A549 (cell line): ENCODE measurements around the gene NT5C2. TPM values are rescaled to one million over a fixed set of nuclear protein-coding genes. Genes with fewer than 3 reads are reported as not detected.
"Not testable (repeated sequence)": the region's sequence is repeated elsewhere in the genome, so short reads cannot be mapped to it uniquely, and the experiment has no call there.

Experiments
- ATAC-seq, 2 experiments: fragments of 200-7000 bp in 1 of 2; fragments of >200 bp in 1 of 2; cut with Nextera tagmentation in 1 of 2; cut with Tn5 transposase in 1 of 2; 3 replicates each; pipeline versions ENCODE4 v1.8.0 to v1.9.1; 2018 to 2020; ENCODE audit warnings: mild to moderate bottlenecking in 1 of 2, moderate library complexity in 1 of 2
- CTCF ChIA-PET: fragments of 300-600 bp; sonication (Branson Sonifier 250); formaldehyde crosslinking; extraction: SDS; loops from one replicate; lab custom pipeline; 2021; ENCODE audit warnings: antibody characterized with exemption, inconsistent platforms; lab: Yijun Ruan, JAX
- POLR2A ChIA-PET: fragments of 350-600 bp; formaldehyde crosslinking; extraction: SDS; loops from one replicate; lab custom pipeline; 2021; ENCODE audit warnings: antibody characterized with exemption, inconsistent platforms; lab: Yijun Ruan, JAX
- DNase-seq, 2 experiments: peaks; one replicate each; pipeline versions ENCODE4 v3.0.0 to v3.0.0-alpha.2; 2011 to 2016; ENCODE audit warnings: low read depth in 1 of 2, low spot score in 1 of 2
- FAIRE-seq: peaks from 2 replicates; lab custom pipeline; 2011; peaks lifted over from hg19 to GRCh38; lab: Jason Lieb, UNC
- H3K27ac ChIP-seq, 2 experiments: fragments of >200 bp; sonication (Bioruptor Twin); formaldehyde crosslinking; 3 replicates each; pipeline ENCODE4 v1.5.1; 2016 to 2017
- H3K4me1 ChIP-seq: fragments of >200 bp; sonication (Bioruptor Twin); formaldehyde crosslinking; 3 replicates; pipeline ENCODE4 v1.6.1; 2016
- H3K4me2 ChIP-seq: fragments of >200 bp; sonication (Bioruptor Twin); formaldehyde crosslinking; 3 replicates; pipeline ENCODE4 v1.6.1; 2016
- H3K4me3 ChIP-seq: fragments of >200 bp; sonication (Bioruptor Twin); formaldehyde crosslinking; 3 replicates; pipeline ENCODE4 v1.5.1; 2016
- H3K9me3 ChIP-seq: fragments of >200 bp; sonication (Bioruptor Twin); formaldehyde crosslinking; 3 replicates; pipeline ENCODE4 v1.6.1; 2016
- BHLHE40 ChIP-seq: IDR thresholded peaks from 2 replicates; pipeline ENCODE4 v1.6.1; 2012; ENCODE audit warnings: low read depth, low read length, inconsistent platforms
- CBX8 ChIP-seq: fragments of 200-600 bp; sonication (generic); IDR thresholded peaks from 2 replicates; pipeline ENCODE4 v1.6.1; 2016
- CEBPB ChIP-seq, 2 experiments: fragments of >200 bp in 1 of 2; sonication (Bioruptor Twin) in 1 of 2; formaldehyde crosslinking in 1 of 2; IDR thresholded peaks; 2 replicates each; pipeline ENCODE4 v1.6.1; 2012 to 2016
- CHD4 ChIP-seq: fragments of 200-600 bp; sonication (generic); IDR thresholded peaks from 2 replicates; pipeline ENCODE4 v1.6.1; 2016; ENCODE audit warnings: antibody characterized with exemption, mild to moderate bottlenecking, borderline replicate concordance
- EHF ChIP-seq: fragments of 250-450 bp; sonication (Bioruptor Pico); IDR thresholded peaks from 2 replicates; pipeline ENCODE4 v1.5.0; 2020; ENCODE audit warnings: mild to moderate bottlenecking
- EHMT2 ChIP-seq: fragments of 200-600 bp; sonication (generic); IDR thresholded peaks from 2 replicates; pipeline ENCODE4 v1.6.1; 2016; ENCODE audit warnings: antibody characterized with exemption, low read depth, mild to moderate bottlenecking, moderate library complexity
- FOSB ChIP-seq: fragments of 250-450 bp; sonication (Bioruptor Pico); IDR thresholded peaks from 2 replicates; pipeline ENCODE4 v1.5.0; 2020; ENCODE audit warnings: mild to moderate bottlenecking, moderate library complexity
- GATA3 ChIP-seq: IDR thresholded peaks from 2 replicates; pipeline ENCODE4 v1.6.1; 2012; ENCODE audit warnings: borderline replicate concordance
- HDAC2 ChIP-seq: fragments of 200-600 bp; sonication (generic); IDR thresholded peaks from 2 replicates; pipeline ENCODE4 v1.6.1; 2016
- HEYL ChIP-seq: fragments of 250-450 bp; sonication (Bioruptor Pico); IDR thresholded peaks from 2 replicates; pipeline ENCODE4 v1.8.0; 2021; ENCODE audit warnings: mild to moderate bottlenecking, moderate library complexity
- HOXA7 ChIP-seq: fragments of 250-450 bp; sonication (Bioruptor Pico); IDR thresholded peaks from 2 replicates; pipeline ENCODE4 v1.5.0; 2020; ENCODE audit warnings: mild to moderate bottlenecking, moderate library complexity
- JUNB ChIP-seq: fragments of >200 bp; sonication (Bioruptor Twin); formaldehyde crosslinking; IDR thresholded peaks from 2 replicates; pipeline ENCODE4 v1.6.1; 2016
- KDM1A ChIP-seq: fragments of 200-600 bp; sonication (generic); IDR thresholded peaks from 2 replicates; pipeline ENCODE4 v1.6.1; 2016; ENCODE audit warnings: low read depth, mild to moderate bottlenecking
- MAFK ChIP-seq: fragments of 450-650 bp; IDR thresholded peaks from 2 replicates; pipeline ENCODE4 v1.6.1; 2014; ENCODE audit not compliant: partially characterized antibody
- MYC ChIP-seq: IDR thresholded peaks from 2 replicates; pipeline ENCODE4 v1.6.1; 2012; ENCODE audit warnings: mild to moderate bottlenecking, inconsistent platforms, low read length, improper control_type of control experiment, borderline replicate concordance
- NFE2L2 ChIP-seq: fragments of 150-350 bp; conservative IDR thresholded peaks from 2 replicates; pipeline ENCODE4 v1.6.1; 2014; ENCODE audit warnings: low read length
- NPAS2 ChIP-seq: fragments of 250-450 bp; sonication (Bioruptor Pico); IDR thresholded peaks from 2 replicates; pipeline ENCODE4 v1.8.0; 2022; ENCODE audit warnings: mild to moderate bottlenecking, moderate library complexity, borderline replicate concordance
- NR3C1 ChIP-seq: fragments of >200 bp; sonication (Bioruptor Twin); formaldehyde crosslinking; IDR thresholded peaks from 3 replicates; pipeline ENCODE4 v1.6.1; 2017
- POLR2AphosphoS2 ChIP-seq: conservative IDR thresholded peaks from 2 replicates; pipeline ENCODE4 v1.6.1; 2012; ENCODE audit warnings: low read length, improper control_type of control experiment, inconsistent platforms
- RAD21 ChIP-seq, 2 experiments: fragments of >200 bp in 1 of 2; sonication (Bioruptor Twin) in 1 of 2; formaldehyde crosslinking in 1 of 2; IDR thresholded peaks in 1 of 2; conservative IDR thresholded peaks in 1 of 2; 2 replicates in 1 of 2; 3 replicates in 1 of 2; pipeline ENCODE4 v1.6.1; 2012 to 2018; ENCODE audit warnings: inconsistent platforms in 1 of 2
- RCOR1 ChIP-seq: fragments of 150-350 bp; IDR thresholded peaks from 2 replicates; pipeline ENCODE4 v1.6.1; 2014; ENCODE audit warnings: antibody characterized with exemption, low read length, low read depth
- RFX5 ChIP-seq: fragments of 450-650 bp; IDR thresholded peaks from 2 replicates; pipeline ENCODE4 v1.7.1; 2014; ENCODE audit warnings: antibody characterized with exemption, mild to moderate bottlenecking, moderate library complexity
- RNF2 ChIP-seq: fragments of 200-600 bp; sonication (generic); IDR thresholded peaks from 2 replicates; pipeline ENCODE4 v1.6.1; 2016; ENCODE audit warnings: low read depth, mild to moderate bottlenecking, antibody characterized with exemption, moderate library complexity, borderline replicate concordance
- SMC3 ChIP-seq: fragments of >200 bp; sonication (Bioruptor Twin); formaldehyde crosslinking; IDR thresholded peaks from 3 replicates; pipeline ENCODE4 v1.6.1; 2018; ENCODE audit warnings: inconsistent platforms
- SREBF2 ChIP-seq: fragments of 450-650 bp; IDR thresholded peaks from 2 replicates; pipeline ENCODE4 v1.6.1; 2014; ENCODE audit warnings: mild to moderate bottlenecking, moderate library complexity
- TP53 ChIP-seq: fragments of 250-450 bp; sonication (Bioruptor Pico); IDR thresholded peaks from 2 replicates; pipeline ENCODE4 v1.5.0; 2021; ENCODE audit warnings: mild to moderate bottlenecking, moderate library complexity
- WGBS: methylation state at CpG from one replicate; pipeline ENCODE4 v1.1.6; 2017; ENCODE audit errors: missing lambda C conversion rate; 5-methylcytosine and 5-hydroxymethylcytosine counted together
- polyA plus RNA-seq, 4 experiments: library from polyadenylated mRNA; depleted of rRNA in 3 of 4; stranded (reverse); fragments of >200 nt; fragmentation: RNase III in 1 of 4; extraction: RNeasy Plus Mini Kit Qiagen cat#74134 plus additional on column Dnase treatment in 1 of 4; gene quantifications; 2 replicates in 3 of 4; 3 replicates in 1 of 4; pipeline ENCODE4 v1.2.3, GENCODE V29; 2011 to 2017
- TF ChIP-seq, protein P1 (sequence below): fragments of >200 bp; sonication (Bioruptor Twin); formaldehyde crosslinking; IDR thresholded peaks from 3 replicates; pipeline ENCODE4 v1.6.1; 2016
- TF ChIP-seq, protein P2 (sequence below): fragments of >200 bp; sonication (Bioruptor Twin); formaldehyde crosslinking; IDR thresholded peaks from 3 replicates; pipeline ENCODE4 v1.5.1; 2016
- TF ChIP-seq, protein P3 (sequence below): fragments of 200-600 bp; sonication (generic); IDR thresholded peaks from 2 replicates; pipeline ENCODE4 v1.6.1; 2016; ENCODE audit warnings: antibody characterized with exemption, mild to moderate bottlenecking, moderate library complexity

NT5C2 gene
- polyA plus RNA-seq, 2 of the 4 experiments (the other 2 are of a cell fraction) = 86.4 to 177 TPM

DNA sequence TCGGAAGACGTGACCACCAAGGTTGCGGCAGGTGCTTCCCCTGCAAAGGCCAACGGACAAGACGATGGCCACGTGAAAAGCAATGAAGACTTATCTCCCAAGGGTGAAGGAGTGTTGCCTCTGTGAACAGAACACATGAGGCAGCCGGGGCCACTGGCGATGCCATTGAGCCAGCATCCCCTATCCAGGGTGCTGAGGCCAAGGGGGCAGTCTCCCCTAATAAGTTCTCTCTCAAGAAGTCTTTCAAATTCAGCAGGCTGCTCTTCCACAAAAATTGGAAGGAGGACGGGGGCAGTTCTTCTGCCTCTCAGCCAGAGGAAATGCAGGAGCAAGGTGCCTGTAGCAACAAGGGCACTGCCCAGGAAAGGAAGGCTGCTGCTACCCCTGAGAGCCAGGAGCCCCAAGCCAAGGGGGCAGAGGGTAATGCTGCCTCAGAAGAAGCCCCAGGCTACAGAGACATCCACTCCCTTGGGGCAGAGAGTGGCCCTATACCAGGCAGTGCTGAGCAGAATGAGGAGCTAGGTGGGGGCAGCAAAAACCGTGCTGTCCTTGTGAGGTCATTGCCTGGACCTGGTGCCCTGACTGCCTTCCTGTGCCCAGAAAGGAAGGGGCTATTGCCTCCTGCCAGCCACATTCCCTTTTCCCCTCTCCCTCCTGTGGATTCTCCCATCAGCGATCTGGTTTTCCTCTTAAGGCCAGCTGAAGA lies 17.3 kb downstream of the NT5C2 start:
- WGBS = 93% methylated on average over 10 of the region's 11 CpGs
- Histone ChIP-seq H3K4me1 (peaks cover 30% of the 10 kb centered on the region), H3K4me3 (no peak overlapping the region), H3K27ac (peak overlapping the region in 1 of 2 experiments; percentile 50; a peak in 3 of 6 replicates), H3K9me3 (no peaks in the 10 kb centered on the region), H3K4me2 (no peak overlapping the region)
- peak; percentile 57 to 67 for ATAC-seq
- POLR2A ChIA-PET = interaction anchor here (0.7 kb wide), 1 partner anchor 66 kb away, joined by 3 read pairs; no protein-coding TSS in a partner anchor
- DNase-seq = no peak
- CTCF ChIA-PET = interaction anchor here (0.8 to 4.2 kb wide), 5 partner anchors 63 to 158 kb away, joined by 3 to 20 read pairs (median 6); partner anchors contain the start of genes INA and RPEL1
- no peak for FAIRE-seq
- no peak for TF ChIP-seq FOSB (CRISPR knock-in tag)
- TF ChIP-seq RFX5 = no peak
- TF ChIP-seq CHD4 = no peak
- no peak for TF ChIP-seq TP53 (CRISPR knock-in tag)
- no peak for TF ChIP-seq HDAC2
- TF ChIP-seq HOXA7 (CRISPR knock-in tag) = no peak
- TF ChIP-seq MYC = no peak
- TF ChIP-seq RNF2 = no peak
- no peak for TF ChIP-seq RAD21 (conservative IDR thresholded peaks at IDR 0.05 in 1 of 2, IDR thresholded peaks at IDR 0.05 in 1 of 2)
- no peak for TF ChIP-seq RCOR1
- no peak for TF ChIP-seq BHLHE40
- no peak for TF ChIP-seq CBX8
- TF ChIP-seq NPAS2 (CRISPR knock-in tag) = no peak
- no peak for TF ChIP-seq GATA3
- TF ChIP-seq JUNB = no peak
- TF ChIP-seq, protein P1, sequence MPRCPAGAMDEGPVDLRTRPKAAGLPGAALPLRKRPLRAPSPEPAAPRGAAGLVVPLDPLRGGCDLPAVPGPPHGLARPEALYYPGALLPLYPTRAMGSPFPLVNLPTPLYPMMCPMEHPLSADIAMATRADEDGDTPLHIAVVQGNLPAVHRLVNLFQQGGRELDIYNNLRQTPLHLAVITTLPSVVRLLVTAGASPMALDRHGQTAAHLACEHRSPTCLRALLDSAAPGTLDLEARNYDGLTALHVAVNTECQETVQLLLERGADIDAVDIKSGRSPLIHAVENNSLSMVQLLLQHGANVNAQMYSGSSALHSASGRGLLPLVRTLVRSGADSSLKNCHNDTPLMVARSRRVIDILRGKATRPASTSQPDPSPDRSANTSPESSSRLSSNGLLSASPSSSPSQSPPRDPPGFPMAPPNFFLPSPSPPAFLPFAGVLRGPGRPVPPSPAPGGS = no peak
- TF ChIP-seq POLR2AphosphoS2 = no peak
- TF ChIP-seq SMC3 = no peak
- no peak for TF ChIP-seq NFE2L2

DNA sequence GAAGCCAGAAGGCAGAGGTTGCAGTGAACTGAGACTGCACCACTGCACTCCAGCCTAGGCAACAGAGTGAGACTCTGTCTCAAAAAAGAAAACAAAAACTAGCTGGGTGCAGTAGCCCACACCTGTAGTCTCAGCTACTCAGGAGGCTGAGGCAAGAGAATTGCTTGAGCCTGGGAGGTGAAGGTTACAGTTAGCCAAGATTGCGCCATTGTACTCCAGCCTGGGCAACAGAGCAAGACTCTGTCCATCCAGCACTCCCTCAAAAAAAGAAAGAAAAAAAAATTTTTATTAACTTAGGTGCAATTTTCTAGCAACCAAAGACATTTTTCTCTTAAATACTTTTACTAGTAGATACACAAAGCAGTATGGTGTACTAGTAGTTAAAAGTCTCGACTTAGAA lies 18.7 kb downstream of the NT5C2 start:
- H3K4me1 ChIP-seq = peaks cover 43% of the 10 kb centered on the region
- CTCF ChIA-PET, H3K27ac ChIP-seq, DNase-seq, ATAC-seq, H3K9me3 ChIP-seq, H3K4me3 ChIP-seq, FAIRE-seq, H3K4me2 ChIP-seq: not testable (repeated sequence)
- POLR2A ChIA-PET = interaction anchor here (0.6 kb wide), 1 partner anchor 57 kb away, joined by 4 read pairs; no protein-coding TSS in a partner anchor
- WGBS = 86% methylated on average over 2 of the region's 2 CpGs
- peak in 1 of 2 experiments; percentile 51; a peak in 2 of 4 replicates for TF ChIP-seq CEBPB (IDR thresholded peaks at IDR 0.05)

DNA sequence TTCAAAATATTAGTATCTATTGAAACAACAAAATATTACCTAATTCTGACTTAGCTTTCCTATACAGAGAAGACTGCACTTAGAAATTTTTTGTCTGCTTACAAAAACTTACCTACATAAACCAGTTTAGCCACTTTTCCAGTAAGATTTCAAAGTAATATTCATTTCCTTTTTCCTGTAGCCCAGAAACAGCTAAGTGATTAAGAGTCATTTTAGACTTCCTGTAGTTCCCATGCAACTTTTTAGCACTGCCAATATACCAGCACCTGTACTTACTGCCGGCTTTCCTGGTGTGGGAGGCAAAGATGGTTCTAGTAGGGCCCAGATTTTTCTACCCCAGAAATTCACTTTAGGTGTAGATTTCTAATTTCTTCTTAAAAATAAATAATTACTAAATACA lies 21.8 kb downstream of the NT5C2 start:
- WGBS = 56% methylated on average over 1 of the region's 1 CpG
- H3K27ac ChIP-seq = peak overlapping the region in 1 of 2 experiments; percentile 52; a peak in 3 of 6 replicates
- no peaks in the 10 kb centered on the region for H3K9me3 ChIP-seq
- CTCF ChIA-PET = interaction anchor here (0.6 to 1.0 kb wide), 3 partner anchors 16 to 80 kb away, joined by 3 to 4 read pairs (median 3); no protein-coding TSS in a partner anchor
- FAIRE-seq (no peak), DNase-seq (no peak), ATAC-seq (no peak)
- POLR2A ChIA-PET = no interaction called here
- no peak overlapping the region for H3K4me2 ChIP-seq
- peaks cover 58% of the 10 kb centered on the region for H3K4me1 ChIP-seq
- no peak overlapping the region for H3K4me3 ChIP-seq
- no peak for TF ChIP-seq KDM1A
- no peak for TF ChIP-seq EHMT2
- no peak for TF ChIP-seq CBX8
- TF ChIP-seq MAFK = no peak
- TF ChIP-seq RAD21 (conservative IDR thresholded peaks at IDR 0.05 in 1 of 2, IDR thresholded peaks at IDR 0.05 in 1 of 2) = no peak
- TF ChIP-seq HEYL (CRISPR knock-in tag) = no peak
- TF ChIP-seq, protein P2, sequence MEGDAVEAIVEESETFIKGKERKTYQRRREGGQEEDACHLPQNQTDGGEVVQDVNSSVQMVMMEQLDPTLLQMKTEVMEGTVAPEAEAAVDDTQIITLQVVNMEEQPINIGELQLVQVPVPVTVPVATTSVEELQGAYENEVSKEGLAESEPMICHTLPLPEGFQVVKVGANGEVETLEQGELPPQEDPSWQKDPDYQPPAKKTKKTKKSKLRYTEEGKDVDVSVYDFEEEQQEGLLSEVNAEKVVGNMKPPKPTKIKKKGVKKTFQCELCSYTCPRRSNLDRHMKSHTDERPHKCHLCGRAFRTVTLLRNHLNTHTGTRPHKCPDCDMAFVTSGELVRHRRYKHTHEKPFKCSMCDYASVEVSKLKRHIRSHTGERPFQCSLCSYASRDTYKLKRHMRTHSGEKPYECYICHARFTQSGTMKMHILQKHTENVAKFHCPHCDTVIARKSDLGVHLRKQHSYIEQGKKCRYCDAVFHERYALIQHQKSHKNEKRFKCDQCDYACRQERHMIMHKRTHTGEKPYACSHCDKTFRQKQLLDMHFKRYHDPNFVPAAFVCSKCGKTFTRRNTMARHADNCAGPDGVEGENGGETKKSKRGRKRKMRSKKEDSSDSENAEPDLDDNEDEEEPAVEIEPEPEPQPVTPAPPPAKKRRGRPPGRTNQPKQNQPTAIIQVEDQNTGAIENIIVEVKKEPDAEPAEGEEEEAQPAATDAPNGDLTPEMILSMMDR = no peak
- no peak for TF ChIP-seq JUNB
- TF ChIP-seq SREBF2 = no peak
- TF ChIP-seq EHF (CRISPR knock-in tag) = no peak
- TF ChIP-seq RFX5 = no peak
- no peak for TF ChIP-seq NR3C1
- TF ChIP-seq, protein P3, sequence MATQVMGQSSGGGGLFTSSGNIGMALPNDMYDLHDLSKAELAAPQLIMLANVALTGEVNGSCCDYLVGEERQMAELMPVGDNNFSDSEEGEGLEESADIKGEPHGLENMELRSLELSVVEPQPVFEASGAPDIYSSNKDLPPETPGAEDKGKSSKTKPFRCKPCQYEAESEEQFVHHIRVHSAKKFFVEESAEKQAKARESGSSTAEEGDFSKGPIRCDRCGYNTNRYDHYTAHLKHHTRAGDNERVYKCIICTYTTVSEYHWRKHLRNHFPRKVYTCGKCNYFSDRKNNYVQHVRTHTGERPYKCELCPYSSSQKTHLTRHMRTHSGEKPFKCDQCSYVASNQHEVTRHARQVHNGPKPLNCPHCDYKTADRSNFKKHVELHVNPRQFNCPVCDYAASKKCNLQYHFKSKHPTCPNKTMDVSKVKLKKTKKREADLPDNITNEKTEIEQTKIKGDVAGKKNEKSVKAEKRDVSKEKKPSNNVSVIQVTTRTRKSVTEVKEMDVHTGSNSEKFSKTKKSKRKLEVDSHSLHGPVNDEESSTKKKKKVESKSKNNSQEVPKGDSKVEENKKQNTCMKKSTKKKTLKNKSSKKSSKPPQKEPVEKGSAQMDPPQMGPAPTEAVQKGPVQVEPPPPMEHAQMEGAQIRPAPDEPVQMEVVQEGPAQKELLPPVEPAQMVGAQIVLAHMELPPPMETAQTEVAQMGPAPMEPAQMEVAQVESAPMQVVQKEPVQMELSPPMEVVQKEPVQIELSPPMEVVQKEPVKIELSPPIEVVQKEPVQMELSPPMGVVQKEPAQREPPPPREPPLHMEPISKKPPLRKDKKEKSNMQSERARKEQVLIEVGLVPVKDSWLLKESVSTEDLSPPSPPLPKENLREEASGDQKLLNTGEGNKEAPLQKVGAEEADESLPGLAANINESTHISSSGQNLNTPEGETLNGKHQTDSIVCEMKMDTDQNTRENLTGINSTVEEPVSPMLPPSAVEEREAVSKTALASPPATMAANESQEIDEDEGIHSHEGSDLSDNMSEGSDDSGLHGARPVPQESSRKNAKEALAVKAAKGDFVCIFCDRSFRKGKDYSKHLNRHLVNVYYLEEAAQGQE = no peak
